Measurements from ENCODE around the gene FADS2. TPM values are rescaled to one million over a fixed set of nuclear protein-coding genes. Genes with fewer than 3 reads are reported as not detected.

The FADS2 gene
- total and polyA plus RNA-seq, 2 experiments from 2014 or later, result 124 to 392 TPM

- ATAC-seq (no peak), DNase-seq (ENCODE audit: low spot score) (no peak)
- peaks cover 16% of the 10 kb centered on the region for H3K27me3 Mint-ChIP-seq (ENCODE audit: insufficient read depth, low read depth, poor library complexity)
- H4K20me1 ChIP-seq (replicated peaks; ENCODE audit: insufficient read depth), result peaks cover 12% of the 10 kb centered on the region
- H3K4me1 Mint-ChIP-seq, result peaks cover 3% of the 10 kb centered on the region; the same call in 2 of the 3 replicates
- H3K27ac Mint-ChIP-seq, result no peak overlapping the region
- H2AFZ ChIP-seq, result no peak overlapping the region
- no peaks in the 10 kb centered on the region for H3K79me2 ChIP-seq (replicated peaks; ENCODE audit: insufficient read depth)
- no peaks in the 10 kb centered on the region for H3K4me1 ChIP-seq (ENCODE audit: insufficient read depth)
- no peaks in the 10 kb centered on the region for H3K9me3 Mint-ChIP-seq
- H3K4me2 ChIP-seq, result no peak overlapping the region
- peaks cover 41% of the 10 kb centered on the region for H3K36me3 Mint-ChIP-seq (ENCODE audit: low read depth)
- H3K27ac ChIP-seq (ENCODE audit: low read depth), result no peak overlapping the region
- H3K9me2 ChIP-seq (ENCODE audit: insufficient read depth), result no peaks in the 10 kb centered on the region
- no peaks in the 10 kb centered on the region for H3K27me3 ChIP-seq (ENCODE audit: insufficient read depth)
- no peak overlapping the region; the same call in 2 of the 3 replicates for H3K4me3 Mint-ChIP-seq
- H3K4me3 ChIP-seq, result no peak overlapping the region
- peaks cover 12% of the 10 kb centered on the region for H3K36me3 ChIP-seq (ENCODE audit: insufficient read depth)
- TF ChIP-seq ZNF114 (CRISPR knock-in tag; IDR thresholded peaks at IDR 0.05) (no peak), ZNF331 (CRISPR knock-in tag; IDR thresholded peaks at IDR 0.05; ENCODE audit: low read depth) (no peak), REST (IDR thresholded peaks at IDR 0.05; ENCODE audit: unreplicated experiment) (no peak), STAT1 (IDR thresholded peaks at IDR 0.05; ENCODE audit: unreplicated experiment) (no peak), NANOG (IDR thresholded peaks at IDR 0.05; ENCODE audit: borderline replicate concordance) (no peak), POLR2AphosphoS5 (IDR thresholded peaks at IDR 0.05; ENCODE audit: low read depth) (no peak), CTCF (conservative IDR thresholded peaks at IDR 0.05; ENCODE audit: low read depth in 2 of 2) (no peak), ETS1 (IDR thresholded peaks at IDR 0.05) (no peak), EZH2 (IDR thresholded peaks at IDR 0.05; ENCODE audit: low read depth, unreplicated experiment) (no peak), CREB1 (CRISPR knock-in tag; IDR thresholded peaks at IDR 0.05; ENCODE audit: low read depth) (no peak), JUNB (IDR thresholded peaks at IDR 0.05; ENCODE audit: unreplicated experiment) (no peak), EZH2phosphoT487 (IDR thresholded peaks at IDR 0.05; ENCODE audit: unreplicated experiment) (no peak), ZNF462 (CRISPR knock-in tag; IDR thresholded peaks at IDR 0.05) (no peak)
- 0 out of 2 replicates have a peak, but pooled peaks cover 9% of the 10 kb centered on the region for H3F3A ChIP-seq (replicated peaks; ENCODE audit: low read depth)
Observed at GRCh38 chr11:61784506-61784805, 43.6 kb upstream of the FADS2 start.
